CD1c-positive myeloid dendritic cell (primary cell): ENCODE data around the gene ZBTB38.

Experiments used
- DNase-seq: peaks from one replicate; pipeline ENCODE4 v3.0.0-alpha.2; 2016; ENCODE audit errors: extremely low spot score

The ZBTB38 gene

GRCh38 chr3:141405025-141405424 is 36.7 kb downstream of the ZBTB38 start:
- no peak for DNase-seq

GRCh38 chr3:141405591-141405990 is 37.3 kb downstream of the ZBTB38 start:
- no peak for DNase-seq

- DNase-seq, result no peak
Measured at GRCh38 chr3:141406265-141406664, 38.0 kb downstream of the ZBTB38 start.

GRCh38 chr3:141407047-141407446 is 38.7 kb downstream of the ZBTB38 start:
- DNase-seq, result no peak

GRCh38 chr3:141407825-141408224 is 39.5 kb downstream of the ZBTB38 start:
- no peak for DNase-seq

GRCh38 chr3:141408596-141408995 is 40.3 kb downstream of the ZBTB38 start:
- no peak for DNase-seq

GRCh38 chr3:141409940-141410241 is 41.6 kb downstream of the ZBTB38 start:
- DNase-seq, result no peak

- no peak for DNase-seq
Measured at GRCh38 chr3:141410408-141410807, 42.1 kb downstream of the ZBTB38 start.

- DNase-seq, result peak; percentile 12
Measured at GRCh38 chr3:141410846-141411245, 42.5 kb downstream of the ZBTB38 start.

- DNase-seq, result peak; percentile 75
Measured at GRCh38 chr3:141411251-141411771, 43.0 kb downstream of the ZBTB38 start.

- DNase-seq, result peak; percentile 67
Measured at GRCh38 chr3:141412087-141412935, 44.0 kb downstream of the ZBTB38 start.

GRCh38 chr3:141412936-141413354 is 44.6 kb downstream of the ZBTB38 start:
- no peak for DNase-seq

- no peak for DNase-seq
Measured at GRCh38 chr3:141413391-141413790, 45.1 kb downstream of the ZBTB38 start.

GRCh38 chr3:141413801-141414689 is 45.7 kb downstream of the ZBTB38 start:
- DNase-seq, result no peak

- no peak for DNase-seq
Measured at GRCh38 chr3:141414800-141415462, 46.6 kb downstream of the ZBTB38 start.

GRCh38 chr3:141415953-141416352 is 47.6 kb downstream of the ZBTB38 start:
- no peak for DNase-seq
